CD4-positive, alpha-beta T cell (primary cell): ENCODE measurements around the gene MYO3B. TPM values are rescaled to one million over a fixed set of nuclear protein-coding genes. Genes with fewer than 3 reads are reported as not detected.

ENCODE experiments used
- ATAC-seq: fragments of 200-7000 bp; cut with Tn5 transposase; one replicate; pipeline ENCODE4 v1.10.0; 2022; ENCODE audit warnings: mild to moderate bottlenecking; ENCODE audit not compliant: poor library complexity
- CTCF ChIA-PET: fragments of 350-600 bp; sonication (Branson Sonifier 250); formaldehyde crosslinking; loops from one replicate; lab custom pipeline; 2021; ENCODE audit warnings: antibody characterized with exemption, inconsistent platforms; lab: Charles Lee
- POLR2A ChIA-PET: fragments of 350-600 bp; sonication (Branson Sonifier 250); formaldehyde crosslinking; loops from one replicate; lab custom pipeline; 2021; ENCODE audit warnings: antibody characterized with exemption, inconsistent platforms; lab: Charles Lee
- DNase-seq, 14 experiments: peaks; one replicate each; pipeline ENCODE4 v3.0.0-alpha.2; 2013 to 2020; ENCODE audit warnings: mixed read lengths in 2 of 14
- H3K27ac ChIP-seq, 2 donors: one replicate each; pipeline versions ENCODE4 v1.5.1 to v1.7.0; 2013; ENCODE audit warnings: low read length in 2 of 2, low read depth in 1 of 2, mild to moderate bottlenecking in 1 of 2
- H3K27me3 ChIP-seq, 2 experiments: 1 replicate in 1 of 2; 2 replicates in 1 of 2; pipeline versions ENCODE4 v1.6.1 to v1.7.0; 2013; ENCODE audit warnings: low read length in 2 of 2, control low read depth in 1 of 2, mild to moderate bottlenecking in 1 of 2, moderate library complexity in 1 of 2; ENCODE audit not compliant: insufficient read depth in 2 of 2, control insufficient read depth in 1 of 2
- H3K36me3 ChIP-seq: one replicate; pipeline ENCODE4 v1.6.1; 2013; ENCODE audit warnings: low read length, control low read depth; ENCODE audit not compliant: insufficient read depth
- H3K4me1 ChIP-seq: one replicate; pipeline ENCODE4 v1.6.1; 2013; ENCODE audit warnings: low read length, control low read depth; ENCODE audit not compliant: insufficient read depth
- H3K4me3 ChIP-seq: one replicate; pipeline ENCODE4 v1.5.1; 2013; ENCODE audit warnings: mild to moderate bottlenecking, low read length, moderate library complexity
- H3K9me3 ChIP-seq, 2 experiments: 1 replicate in 1 of 2; 2 replicates in 1 of 2; pipeline versions ENCODE4 v1.6.1 to v1.7.0; 2013; ENCODE audit warnings: low read length in 2 of 2, mild to moderate bottlenecking in 2 of 2, control low read depth in 1 of 2, moderate library complexity in 1 of 2; ENCODE audit not compliant: control insufficient read depth in 1 of 2, insufficient read depth in 1 of 2
- H3K27ac Mint-ChIP-seq: one replicate; pipeline ENCODE4 v1.8.0; 2020; ENCODE audit warnings: mixed read lengths
- H3K27me3 Mint-ChIP-seq: one replicate; pipeline ENCODE4 v1.8.0; 2021; ENCODE audit warnings: mixed read lengths
- H3K36me3 Mint-ChIP-seq: one replicate; pipeline ENCODE4 v1.8.0; 2021; ENCODE audit warnings: low read depth, mixed read lengths
- H3K4me1 Mint-ChIP-seq: one replicate; pipeline ENCODE4 v1.8.0; 2021; ENCODE audit warnings: low read depth, mixed read lengths
- H3K4me3 Mint-ChIP-seq: one replicate; pipeline ENCODE4 v1.8.0; 2020; ENCODE audit warnings: mild to moderate bottlenecking, mixed read lengths
- H3K9me3 Mint-ChIP-seq: one replicate; pipeline ENCODE4 v1.8.0; 2020; ENCODE audit warnings: mixed read lengths
- CTCF ChIP-seq: fragments of 200-600 bp; IDR thresholded peaks from one replicate; pipeline ENCODE4 v1.8.0; 2022; ENCODE audit warnings: antibody characterized with exemption, mild to moderate bottlenecking
- intact Hi-C, 2 experiments: fragments of 100-400 bp; cut with DNase I in 1 of 2; cut with micrococcal nuclease in 1 of 2; formaldehyde crosslinking; loops; one replicate each; pipeline versions ENCODE4 v1.15.1 to v1.9.0; 2023 to 2025; cut with DNase I, micrococcal nuclease
- total RNA-seq, 174 experiments: library from RNA in 2 of 174; stranded (reverse) in 2 of 174; gene quantifications; one replicate each; pipeline ENCODE4 v1.2.3 and lab custom pipeline; 2021 to 2026

The MYO3B gene
- total RNA-seq, 2 experiments from 2014 or later: not detected

DNA sequence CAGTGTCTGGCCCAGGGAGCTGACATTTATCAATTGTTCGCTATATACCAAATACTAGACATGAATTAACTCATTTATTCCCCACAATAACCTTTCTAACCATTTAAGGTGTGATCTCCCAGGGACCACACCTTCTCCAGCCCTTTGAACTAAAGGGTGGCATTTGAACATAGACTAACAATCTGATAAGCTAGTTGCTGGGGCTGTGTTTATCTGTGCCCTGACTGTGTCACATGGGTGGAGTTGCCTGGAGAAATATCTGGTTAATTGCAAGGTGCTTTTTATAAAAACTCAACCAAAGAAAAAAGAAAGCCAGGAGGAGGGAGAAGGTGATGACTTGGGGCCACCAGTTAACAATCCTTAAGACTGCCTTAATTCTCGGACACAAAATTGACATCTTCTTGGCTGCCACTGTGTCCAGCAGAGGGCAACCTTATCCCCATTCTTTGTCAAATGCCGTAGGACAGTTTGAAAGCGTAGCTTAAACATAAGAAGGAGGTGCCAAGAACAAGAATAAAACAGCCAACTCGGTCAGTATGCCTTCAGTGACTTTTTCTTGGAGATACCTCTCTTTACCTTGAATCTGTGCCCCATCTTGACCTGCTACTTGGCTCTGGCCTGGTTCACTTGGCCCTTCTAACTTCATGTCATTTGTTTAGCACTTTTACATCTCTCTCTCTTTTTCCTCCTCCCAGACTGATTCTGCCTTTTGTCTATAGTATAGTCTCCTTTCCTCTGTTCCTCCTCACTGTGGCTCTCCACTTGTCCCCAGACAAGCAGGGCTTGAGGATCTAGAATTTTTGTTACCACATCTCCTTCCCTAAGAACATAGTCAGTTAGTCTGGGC lies 183.4 kb downstream of the MYO3B start:
- POLR2A ChIA-PET: interaction anchor here (1.0 kb wide), 1 partner anchor 453 kb away, joined by 3 read pairs; no protein-coding TSS in a partner anchor
- Histone ChIP-seq H3K4me1 (peaks cover 3% of the 10 kb centered on the region), H3K27me3 (peaks cover 4 to 12% of the 10 kb centered on the region in 2 experiments), H3K36me3 (no peaks in the 10 kb centered on the region), H3K9me3 (no peaks in the 10 kb centered on the region), H3K27ac (no peak overlapping the region), H3K4me3 (no peak overlapping the region)
- CTCF ChIA-PET: interaction anchor here (0.6 to 1.1 kb wide), 3 partner anchors 10 to 452 kb away, joined by 3 to 8 read pairs (median 5); no protein-coding TSS in a partner anchor
- H3K4me1 Mint-ChIP-seq: peaks cover 16% of the 10 kb centered on the region
- no peaks in the 10 kb centered on the region for H3K9me3 Mint-ChIP-seq
- DNase-seq (peak; percentile 10 to 74 (median 30)), ATAC-seq (peak; percentile 82)
- TF ChIP-seq CTCF: peak; percentile 75
- no peak overlapping the region for H3K27ac Mint-ChIP-seq
- H3K36me3 Mint-ChIP-seq: no peaks in the 10 kb centered on the region
- peaks cover 6% of the 10 kb centered on the region for H3K27me3 Mint-ChIP-seq
- intact Hi-C loops: loop anchor here in 1 of 2 experiments (1.0 kb wide), 1 partner anchor 454 kb away; no protein-coding TSS in a partner anchor
- H3K4me3 Mint-ChIP-seq: no peak overlapping the region

DNA sequence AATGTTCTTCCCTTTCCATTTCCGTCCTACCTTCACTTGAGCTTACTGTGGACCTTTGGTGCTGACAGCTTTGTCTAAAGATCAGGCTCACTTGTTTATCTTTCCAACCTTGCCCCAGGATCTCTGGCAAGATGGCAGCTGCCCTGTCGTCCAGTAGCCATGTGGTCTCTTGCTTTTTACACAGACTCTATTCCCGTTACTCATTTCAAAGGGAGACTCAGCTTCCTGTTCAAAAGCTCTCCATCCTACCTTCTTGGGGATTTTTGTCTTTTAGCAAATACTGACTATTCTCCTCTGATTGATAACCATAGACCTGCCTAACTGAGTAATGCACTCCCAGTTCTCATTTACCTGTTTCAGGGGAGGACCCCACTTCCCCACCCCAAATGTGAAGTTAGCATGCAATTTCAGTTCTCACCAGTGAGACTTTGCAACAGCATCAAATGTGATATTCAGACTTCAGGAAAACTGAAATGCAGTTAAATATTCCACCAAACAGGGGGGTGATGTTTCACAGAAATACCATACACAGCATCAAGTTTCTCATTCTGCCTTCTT lies 184.4 kb downstream of the MYO3B start:
- Histone ChIP-seq H3K27ac (no peak overlapping the region), H3K9me3 (no peaks in the 10 kb centered on the region), H3K27me3 (peaks cover 7 to 18% of the 10 kb centered on the region in 2 experiments), H3K4me1 (peaks cover 3% of the 10 kb centered on the region), H3K4me3 (no peak overlapping the region), H3K36me3 (no peaks in the 10 kb centered on the region)
- H3K27me3 Mint-ChIP-seq: peaks cover 16% of the 10 kb centered on the region
- CTCF ChIA-PET: no interaction called here
- H3K27ac Mint-ChIP-seq: no peak overlapping the region
- no peaks in the 10 kb centered on the region for H3K9me3 Mint-ChIP-seq
- no peaks in the 10 kb centered on the region for H3K36me3 Mint-ChIP-seq
- no peak for DNase-seq
- POLR2A ChIA-PET: interaction anchor here (0.6 kb wide), 1 partner anchor 454 kb away, joined by 5 read pairs; the partner anchor contains the start of gene GAD1
- no peak for TF ChIP-seq CTCF
- no peak overlapping the region for H3K4me3 Mint-ChIP-seq
- H3K4me1 Mint-ChIP-seq: peaks cover 16% of the 10 kb centered on the region
- intact Hi-C loops: no loop called here
- no peak for ATAC-seq

GRCh38 chr2:170362871-170363631 lies 185.1 kb downstream of the MYO3B start:
- intact Hi-C loops: no loop called here
- Histone ChIP-seq H3K27me3 (peaks cover 7 to 18% of the 10 kb centered on the region in 2 experiments), H3K4me1 (peaks cover 3% of the 10 kb centered on the region), H3K9me3 (no peaks in the 10 kb centered on the region), H3K27ac (no peak overlapping the region), H3K4me3 (no peak overlapping the region), H3K36me3 (no peaks in the 10 kb centered on the region)
- Mint-ChIP-seq H3K27me3 (peaks cover 18% of the 10 kb centered on the region), H3K36me3 (no peaks in the 10 kb centered on the region), H3K4me1 (peaks cover 16% of the 10 kb centered on the region), H3K27ac (no peak overlapping the region), H3K9me3 (no peaks in the 10 kb centered on the region), H3K4me3 (no peak overlapping the region)
- ChIA-PET POLR2A (no interaction called here), CTCF (no interaction called here)
- DNase-seq: no peak
- no peak for TF ChIP-seq CTCF
- no peak for ATAC-seq
